GM19467 (cell line): ENCODE measurements around the gene SPRR2G.
"Not testable (repeated sequence)": the region's sequence is repeated elsewhere in the genome, so short reads cannot be mapped to it uniquely, and the experiment has no call there.

ENCODE experiments used
- ATAC-seq: cut with Tn5 transposase; IDR thresholded peaks from one replicate; pipeline ENCODE4 v1.9.1; 2021; ENCODE audit warnings: mild to moderate bottlenecking, moderate library complexity; ENCODE audit not compliant: unreplicated experiment

Gene SPRR2G

GRCh38 chr1:153115264-153115663 is 35.4 kb downstream of the SPRR2G start:
- not testable (repeated sequence) for ATAC-seq

- ATAC-seq, result no peak
Observed at GRCh38 chr1:153113416-153113815, 37.3 kb downstream of the SPRR2G start, which contains the start of gene SPRR2F. Gene SPRR2F, minus strand, starts transcription at chr1:153113516. Its CDS starts 783 bp downstream, at chr1:153112733.

- not testable (repeated sequence) for ATAC-seq
Observed at GRCh38 chr1:153112454-153112853, 38.2 kb downstream of the SPRR2G start.

GRCh38 chr1:153100245-153100644 is 50.4 kb downstream of the SPRR2G start:
- ATAC-seq, result no peak
